Forelimb muscle (tissue), 1 donor: ENCODE results near the gene BSDC1. TPM values are rescaled to one million over a fixed set of nuclear protein-coding genes. Genes with fewer than 3 reads are reported as not detected.
"Not testable (repeated sequence)": the region's sequence is repeated elsewhere in the genome, so short reads cannot be mapped to it uniquely, and the experiment has no call there.

ENCODE experiments used
- DNase-seq: peaks from one replicate; pipeline ENCODE4 v3.0.0-alpha.2; 2013; ENCODE audit warnings: low read depth
- polyA plus RNA-seq: library from polyadenylated mRNA; unstranded; fragments of 120-200 nt; gene quantifications from one replicate; pipeline ENCODE4 v1.2.1, GENCODE V29; 2013; ENCODE audit not compliant: insufficient read length

Gene BSDC1
- polyA plus RNA-seq, 1 donor = 39.6 TPM

DNA sequence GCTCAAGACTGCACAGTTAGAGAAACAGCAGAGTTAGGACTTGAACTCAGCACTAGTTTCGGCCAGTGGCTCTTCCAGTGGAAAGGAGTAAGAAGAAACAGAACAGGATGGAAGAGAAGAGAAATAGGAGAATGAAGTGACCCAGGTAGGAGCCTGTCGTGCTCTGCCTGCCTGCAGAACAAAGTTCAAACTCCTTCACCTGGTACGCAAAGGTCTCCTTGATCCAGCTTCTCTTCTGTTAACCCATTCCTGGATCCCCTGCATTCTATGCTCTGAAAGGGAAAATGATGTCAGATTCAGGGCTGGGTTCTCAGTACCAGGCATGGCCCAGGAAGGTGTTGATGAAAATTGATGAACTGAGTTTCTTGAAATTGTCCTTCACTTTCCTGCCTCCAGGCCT lies 35.8 kb downstream of the BSDC1 start:
- no peak for DNase-seq

DNA sequence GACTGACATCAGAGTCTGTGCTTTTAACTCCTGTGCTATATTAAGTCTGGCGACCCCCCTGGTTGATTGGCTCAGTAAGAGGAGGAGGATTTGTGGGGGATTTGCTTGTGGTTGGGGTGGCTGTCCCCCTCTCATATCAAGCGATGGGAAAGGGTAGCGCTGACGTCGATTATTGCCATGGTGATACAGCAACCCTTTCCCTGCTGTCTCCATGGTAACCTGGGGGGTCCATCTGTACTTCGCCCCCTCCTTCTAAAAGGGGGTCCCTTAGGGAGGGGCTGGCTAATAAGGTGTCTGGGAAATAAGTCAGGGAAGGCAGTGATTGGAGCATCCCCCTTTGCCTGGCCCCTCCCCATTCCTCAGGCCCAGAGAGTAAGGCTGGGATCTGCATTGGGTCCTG lies 36.6 kb downstream of the BSDC1 start:
- DNase-seq = no peak

DNA sequence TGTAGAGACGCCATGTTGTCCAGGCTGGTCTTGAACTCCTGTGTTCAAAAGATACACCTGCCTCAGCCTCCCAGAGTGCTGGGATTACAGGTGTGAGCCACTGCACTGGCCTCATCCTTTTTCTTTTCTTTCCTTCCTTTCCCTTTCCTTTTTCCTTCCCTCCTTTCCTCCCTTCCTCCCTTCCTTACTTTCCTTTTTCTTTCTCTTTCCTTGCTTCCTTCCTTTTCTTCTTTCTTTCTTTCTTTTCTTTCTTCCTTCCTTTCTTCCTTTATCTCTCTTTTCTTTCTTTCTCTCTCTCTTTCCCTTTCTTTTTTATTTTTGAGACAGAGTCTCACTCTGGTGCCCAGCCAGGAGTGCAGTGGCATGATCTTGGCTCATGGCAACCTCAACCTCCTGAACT lies 37.8 kb downstream of the BSDC1 start:
- no peak for DNase-seq

DNA sequence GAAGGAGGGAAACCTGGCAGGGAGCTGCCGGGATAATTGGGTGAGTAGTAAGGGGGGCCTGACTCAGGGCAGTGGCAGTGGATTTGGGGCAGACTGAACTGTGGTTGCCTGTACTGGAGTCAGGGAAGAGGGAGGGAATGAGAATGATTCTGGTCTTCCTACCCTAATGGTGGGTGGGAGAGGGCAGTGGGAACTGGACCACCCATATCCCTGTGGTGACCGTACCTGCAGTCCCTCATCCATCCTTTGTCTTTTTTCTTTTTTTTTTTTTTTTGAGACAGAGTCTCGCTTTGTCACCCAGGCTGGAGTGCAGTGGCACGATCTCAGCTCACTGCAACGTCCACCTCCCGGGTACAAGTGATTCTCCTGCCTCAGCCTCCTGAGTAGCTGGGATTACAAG lies 38.5 kb downstream of the BSDC1 start:
- not testable (repeated sequence) for DNase-seq

DNA sequence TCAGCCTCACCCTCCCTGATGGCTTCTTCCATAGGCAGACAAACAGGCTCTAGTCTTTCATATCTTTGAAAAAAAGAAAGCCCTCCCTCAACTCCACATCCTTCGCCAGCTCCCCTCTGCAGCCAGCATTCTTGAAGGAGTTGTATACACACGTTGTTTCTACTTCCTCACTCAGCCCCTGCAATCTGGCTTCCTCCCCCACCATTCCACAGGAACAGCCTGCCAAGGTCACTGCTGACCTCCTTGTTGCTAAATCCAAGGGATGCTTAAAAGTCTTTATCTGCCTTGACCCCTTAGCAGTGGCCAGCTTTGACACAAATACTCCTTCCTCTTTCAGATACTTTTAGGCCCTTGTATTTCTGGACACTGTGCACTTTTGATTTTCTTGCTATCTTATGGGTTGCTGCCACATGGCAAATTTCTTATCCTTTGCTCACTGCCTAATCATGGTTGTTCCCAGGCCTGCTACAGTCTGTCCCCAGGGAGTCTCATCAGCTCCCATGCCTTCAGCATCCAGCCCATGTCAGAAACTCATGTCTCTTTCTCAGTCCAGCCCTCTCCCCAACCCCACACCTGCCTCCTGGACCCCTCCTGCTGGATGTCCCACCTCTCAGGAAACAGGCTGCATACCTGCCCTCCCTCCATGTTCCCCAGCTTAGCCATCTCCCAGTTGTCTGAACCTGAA lies 40.2 kb downstream of the BSDC1 start:
- no peak for DNase-seq

DNA sequence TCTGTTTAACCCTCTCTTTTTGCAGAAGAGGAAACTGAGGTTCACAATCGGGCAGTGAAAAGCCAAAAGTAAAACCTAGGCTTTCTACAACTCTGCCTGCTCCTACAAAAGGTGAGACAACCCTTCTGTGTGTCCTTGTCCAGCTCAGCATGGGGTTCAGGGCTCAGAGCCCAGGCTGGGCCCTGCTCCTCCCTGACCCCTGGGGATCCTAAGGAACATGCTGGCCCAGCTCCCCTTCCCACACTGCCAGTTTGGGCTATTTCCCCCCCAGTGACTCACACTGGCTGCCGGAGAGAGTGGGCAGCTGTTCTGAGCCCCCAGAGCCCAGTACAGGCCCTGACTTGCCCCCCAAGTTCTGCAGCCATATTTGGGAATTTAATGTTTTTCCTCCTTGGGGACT lies 40.8 kb downstream of the BSDC1 start:
- no peak for DNase-seq

DNA sequence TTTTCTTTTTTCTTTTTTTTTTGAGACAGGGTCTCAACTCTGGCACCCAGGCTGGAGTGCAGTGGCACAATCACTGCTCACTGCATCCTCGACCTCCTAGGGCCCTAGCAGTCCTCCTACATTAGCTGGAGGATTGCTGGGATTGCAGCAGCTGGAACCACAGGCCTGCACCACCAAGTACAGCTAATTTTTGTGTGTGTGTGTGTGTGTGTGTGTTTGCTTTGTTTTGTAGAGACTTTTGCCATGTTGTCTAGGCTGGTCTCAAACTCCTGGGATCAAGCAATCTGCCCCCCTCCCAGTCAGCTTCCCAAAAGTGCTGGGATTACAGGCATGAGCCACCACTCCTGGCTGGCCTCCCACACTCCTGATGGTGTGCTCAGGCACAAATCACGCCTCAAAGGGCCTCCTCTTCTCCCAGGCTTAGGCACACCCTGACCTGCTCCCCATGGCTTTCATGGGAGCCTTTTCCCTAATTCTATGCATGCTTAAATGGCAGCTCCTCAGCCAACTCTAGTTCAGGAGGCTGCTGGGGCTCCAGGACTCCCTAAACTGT lies 41.3 kb downstream of the BSDC1 start:
- no peak for DNase-seq

DNA sequence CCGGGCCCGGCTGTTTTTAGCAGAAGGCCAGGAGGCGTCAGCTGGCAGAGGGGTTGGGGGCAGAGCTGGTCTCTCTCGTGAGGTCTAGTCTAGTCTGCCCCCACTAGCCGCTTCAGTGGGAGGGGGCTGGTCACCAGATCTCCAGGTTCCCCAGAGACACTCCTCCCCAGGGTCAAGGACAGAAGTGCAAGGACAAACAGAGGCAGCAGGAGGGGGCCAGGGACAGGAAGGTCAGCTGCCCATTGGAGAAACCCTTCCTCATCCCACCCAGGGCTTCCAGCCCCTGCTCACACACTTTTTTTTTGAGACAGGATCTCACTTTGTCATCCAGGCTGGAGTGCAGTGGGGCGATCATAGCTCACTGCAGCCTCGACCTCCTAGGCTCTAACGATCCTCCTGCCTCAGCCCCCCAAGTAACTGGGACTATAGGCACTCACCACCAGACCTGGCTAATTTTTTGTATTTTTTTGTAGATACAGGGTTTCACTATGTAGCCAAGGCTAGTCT lies 41.9 kb downstream of the BSDC1 start:
- DNase-seq = no peak

DNA sequence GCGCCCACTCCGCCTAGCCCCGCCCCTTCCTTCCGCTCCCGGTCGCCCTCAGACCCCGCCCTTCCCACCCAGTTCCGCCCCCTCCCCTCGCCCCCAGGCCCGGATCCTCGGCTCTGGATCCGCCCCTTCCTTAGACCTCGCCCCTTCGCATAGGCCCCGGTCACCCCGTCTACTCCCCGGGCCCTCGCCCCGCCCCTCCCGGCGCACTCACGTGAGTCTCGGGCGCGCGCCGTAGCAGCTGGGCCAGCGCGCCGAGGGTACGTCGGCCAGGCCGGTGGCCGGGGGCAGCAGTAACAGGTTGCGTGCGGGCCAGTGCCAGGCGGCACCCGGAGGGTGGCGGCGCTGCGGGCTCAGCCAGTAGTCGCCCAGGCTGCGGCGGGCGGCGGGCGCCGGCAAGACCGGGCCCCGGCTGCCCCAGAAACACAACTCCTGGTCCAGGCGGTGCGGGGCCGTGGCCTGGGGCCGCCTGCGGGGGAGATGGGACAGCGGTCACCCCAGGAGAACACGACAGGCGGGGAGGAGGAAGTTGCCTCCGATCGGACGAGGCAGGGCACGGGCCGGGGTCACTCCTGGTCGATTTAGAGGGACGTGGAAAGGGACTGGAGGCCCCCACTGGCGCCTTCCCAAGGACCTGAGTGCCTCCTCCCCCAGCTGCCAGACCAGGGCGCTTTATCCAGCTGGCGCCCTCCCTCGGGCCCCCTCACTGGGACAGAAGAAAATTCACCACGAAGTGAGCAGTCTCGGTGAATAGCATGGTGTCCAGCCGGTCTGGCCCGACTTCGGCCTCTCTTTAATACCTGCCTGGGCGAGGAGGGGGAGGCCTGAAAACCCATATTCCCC lies 42.6 kb downstream of the BSDC1 start:
- DNase-seq = peak; percentile 64

DNA sequence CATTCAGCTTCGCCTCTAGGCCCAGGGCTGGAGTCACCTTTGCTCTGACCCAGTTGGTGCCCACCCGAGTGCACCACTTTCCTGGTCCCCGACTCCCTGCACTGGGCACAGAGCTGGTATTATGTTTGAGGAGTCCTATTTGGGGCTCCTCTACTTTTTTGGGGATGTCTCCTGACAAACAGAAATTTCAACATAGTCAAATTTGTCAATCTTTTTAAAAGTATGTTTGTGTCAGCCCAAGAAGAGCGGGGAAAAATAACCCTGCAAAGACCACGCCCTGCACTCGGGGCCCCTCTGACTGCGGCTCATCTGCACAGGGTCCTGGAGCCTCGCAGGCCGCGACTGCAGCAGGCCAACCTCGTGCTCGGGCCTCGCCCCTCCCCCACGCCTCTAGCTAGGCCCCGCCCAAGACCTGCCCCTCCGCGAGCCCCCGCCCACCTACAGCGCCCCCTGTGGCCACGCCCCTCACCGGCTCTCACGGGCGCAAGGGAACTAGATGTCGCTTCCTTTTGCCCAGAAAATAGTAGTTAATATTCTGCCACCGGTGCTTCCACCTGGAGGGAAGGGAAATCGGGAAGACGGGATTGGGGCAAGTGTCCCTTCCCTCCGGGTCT lies 43.3 kb downstream of the BSDC1 start:
- DNase-seq = no peak

DNA sequence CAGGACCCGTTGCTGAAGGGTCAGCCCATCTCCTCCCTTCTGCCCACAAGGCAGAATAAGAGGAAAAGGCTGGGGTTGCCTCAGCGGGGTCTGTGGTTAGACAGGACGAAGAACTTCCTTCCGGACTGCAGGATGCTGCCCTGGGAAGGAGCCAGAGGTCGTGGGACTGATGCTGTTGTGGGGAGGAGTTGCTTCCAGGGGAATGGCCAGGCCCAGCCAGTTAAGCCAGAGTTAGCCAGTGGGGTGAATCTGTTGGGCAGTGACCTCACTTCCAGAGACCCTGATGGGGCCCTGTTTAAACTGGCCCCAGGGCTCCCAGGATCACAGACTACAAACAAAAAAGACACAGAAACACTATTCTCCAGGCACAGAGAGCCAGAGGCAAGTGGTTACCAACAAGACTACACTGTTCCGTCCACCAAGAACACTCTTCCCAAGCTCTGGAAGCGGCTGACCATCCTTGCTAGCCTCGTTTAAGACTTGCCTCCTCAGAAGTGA lies 45.0 kb downstream of the BSDC1 start:
- no peak for DNase-seq

DNA sequence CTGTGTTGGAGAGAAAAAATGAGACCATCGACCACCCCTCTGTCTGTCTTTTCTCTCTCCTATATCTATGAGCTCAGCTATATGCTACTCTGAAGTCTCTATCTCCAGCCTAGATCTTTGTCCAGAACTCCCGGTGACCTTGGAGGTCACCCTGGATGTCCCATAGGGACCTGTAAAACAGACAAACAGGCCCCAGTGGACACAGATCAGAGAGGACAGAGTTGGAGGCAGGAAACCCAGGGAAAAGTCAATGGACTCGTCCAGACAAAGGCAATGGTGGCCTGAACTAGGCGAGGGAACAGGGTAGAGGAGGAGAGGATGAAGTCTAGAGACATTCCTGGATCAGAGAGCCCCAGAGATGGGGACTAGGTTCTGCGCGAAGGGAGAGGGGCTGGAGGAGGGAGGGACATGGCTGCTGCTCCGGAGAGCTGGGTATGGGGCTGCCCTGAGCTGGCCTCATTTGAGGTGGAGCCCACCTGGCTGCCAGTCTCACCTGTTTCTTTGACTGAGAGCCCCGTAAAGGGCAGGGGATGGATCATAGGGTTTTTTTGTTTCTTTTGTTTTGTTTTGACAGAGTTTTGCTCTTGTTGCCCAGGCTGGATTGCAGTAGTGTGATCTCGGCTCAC lies 47.6 kb downstream of the BSDC1 start:
- DNase-seq = no peak

DNA sequence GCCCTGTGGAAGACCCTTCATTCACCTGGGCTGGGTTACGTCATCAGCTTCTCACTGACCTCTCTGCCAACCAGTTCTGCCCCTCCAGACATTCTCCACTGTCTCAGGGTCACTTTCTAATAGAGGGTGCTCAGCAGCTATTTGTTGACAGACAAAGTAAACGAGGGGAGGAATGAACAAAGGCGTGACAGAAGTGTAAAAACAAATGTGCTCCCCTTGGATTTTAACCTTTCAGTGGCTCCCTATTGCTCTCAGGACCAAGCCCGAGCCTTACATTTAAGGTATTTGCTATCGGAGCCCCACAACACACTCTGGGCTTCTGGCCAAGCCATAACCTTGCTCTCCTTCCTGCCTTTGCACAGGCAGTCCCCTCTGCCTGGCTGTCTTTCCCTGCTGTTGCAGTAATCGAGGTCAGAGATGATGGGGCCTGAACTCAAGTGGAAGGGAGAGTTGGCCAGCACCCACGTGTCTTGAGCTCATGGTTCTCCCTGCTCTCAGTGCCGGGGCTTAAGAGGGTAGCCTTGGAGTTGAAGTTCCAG lies 48.9 kb downstream of the BSDC1 start:
- no peak for DNase-seq

DNA sequence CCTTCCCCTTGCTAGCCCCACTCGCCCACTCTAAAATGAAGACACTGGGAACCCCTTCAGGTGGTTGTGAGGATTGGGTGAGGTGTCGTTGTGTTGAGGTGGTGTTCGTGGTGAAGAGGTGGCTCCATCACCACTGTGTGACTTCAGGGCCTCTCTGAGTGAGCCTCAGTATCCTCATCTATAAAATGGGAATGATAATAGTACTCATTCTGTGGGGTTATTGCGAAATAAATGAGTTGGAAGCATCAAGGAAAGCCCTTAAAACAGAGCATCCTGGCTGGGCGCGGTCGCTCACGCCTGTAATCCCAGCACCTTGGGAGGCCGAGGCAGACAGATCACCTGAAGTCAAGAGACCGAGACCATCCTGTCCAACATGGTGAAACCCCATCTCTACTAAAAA lies 51.5 kb downstream of the BSDC1 start:
- DNase-seq = no peak

DNA sequence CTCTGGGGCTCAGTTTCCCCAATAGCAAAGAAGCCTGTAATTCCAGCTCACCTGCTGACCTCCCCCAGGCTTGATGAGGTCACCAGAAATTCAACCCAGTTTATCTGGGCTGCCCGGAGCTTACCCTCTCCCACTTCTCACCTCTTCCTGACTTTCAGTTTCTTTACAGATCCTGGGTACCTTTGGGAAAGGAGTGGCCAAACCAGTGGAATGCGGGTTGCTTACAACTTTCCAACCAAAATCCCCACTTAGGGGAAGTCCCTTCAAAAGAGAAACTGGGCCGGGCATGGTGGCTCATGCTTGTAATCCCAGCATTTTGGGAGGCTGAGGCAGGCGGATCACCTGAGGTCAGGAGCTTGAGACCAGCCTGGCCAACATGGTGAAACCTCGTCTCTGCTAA lies 52.3 kb downstream of the BSDC1 start:
- no peak for DNase-seq

DNA sequence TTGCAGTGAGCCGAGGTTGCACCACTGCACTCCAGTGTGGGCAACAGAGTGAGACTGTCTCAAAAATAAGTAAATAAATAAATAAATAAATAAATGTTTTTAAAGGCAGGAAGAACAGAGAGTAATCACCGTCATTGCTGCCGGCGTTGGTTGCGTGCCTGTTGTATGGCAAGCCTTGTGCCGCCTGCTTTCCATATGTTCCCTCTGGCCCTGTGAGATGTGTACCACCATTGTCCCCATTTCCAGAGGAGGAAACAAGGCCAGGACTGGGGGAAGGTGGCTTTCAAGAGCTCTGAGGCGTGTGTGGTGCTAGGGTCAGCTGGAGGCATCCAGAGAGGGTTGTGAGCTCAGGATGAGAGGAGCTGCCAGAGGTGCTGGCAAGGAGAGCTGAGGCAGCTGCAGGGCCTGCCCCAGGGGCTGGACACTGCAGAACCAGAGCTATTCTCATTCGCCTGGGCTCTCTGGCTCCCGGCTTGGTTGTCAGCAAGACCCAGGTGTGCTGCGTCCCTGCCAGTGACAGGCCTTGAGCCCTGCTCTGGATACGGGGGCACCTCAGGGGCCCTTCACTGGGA lies 53.0 kb downstream of the BSDC1 start:
- DNase-seq = no peak

DNA sequence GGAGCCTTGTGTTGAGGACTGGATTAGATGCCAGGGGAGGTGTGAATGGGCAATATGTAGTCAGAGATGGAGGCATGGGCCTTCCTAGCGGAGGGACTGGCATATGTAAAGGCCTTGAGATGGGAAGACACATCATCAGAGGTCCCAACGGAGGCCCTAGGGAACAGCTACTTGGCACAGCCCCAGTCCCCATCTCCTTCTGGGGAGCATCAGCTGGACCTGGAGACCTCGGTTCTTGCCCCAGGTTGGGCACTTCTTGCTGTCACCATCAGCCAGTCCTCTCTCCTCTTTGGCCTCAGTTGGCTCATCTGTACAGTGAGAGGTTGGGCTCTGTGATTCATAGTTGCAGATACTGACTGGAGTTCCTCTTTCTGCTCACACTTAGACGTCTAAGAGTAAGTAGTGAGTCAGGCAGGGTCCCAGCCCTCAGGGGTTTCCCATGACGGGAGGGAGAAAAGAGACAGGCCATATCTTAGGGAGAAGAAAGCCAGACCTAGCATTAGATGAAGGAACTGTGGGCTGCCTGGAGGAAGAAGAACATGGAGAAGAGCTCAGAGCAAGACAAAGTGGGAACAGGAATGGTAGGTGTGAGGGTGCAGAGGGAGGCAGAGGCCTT lies 54.8 kb downstream of the BSDC1 start:
- no peak for DNase-seq

DNA sequence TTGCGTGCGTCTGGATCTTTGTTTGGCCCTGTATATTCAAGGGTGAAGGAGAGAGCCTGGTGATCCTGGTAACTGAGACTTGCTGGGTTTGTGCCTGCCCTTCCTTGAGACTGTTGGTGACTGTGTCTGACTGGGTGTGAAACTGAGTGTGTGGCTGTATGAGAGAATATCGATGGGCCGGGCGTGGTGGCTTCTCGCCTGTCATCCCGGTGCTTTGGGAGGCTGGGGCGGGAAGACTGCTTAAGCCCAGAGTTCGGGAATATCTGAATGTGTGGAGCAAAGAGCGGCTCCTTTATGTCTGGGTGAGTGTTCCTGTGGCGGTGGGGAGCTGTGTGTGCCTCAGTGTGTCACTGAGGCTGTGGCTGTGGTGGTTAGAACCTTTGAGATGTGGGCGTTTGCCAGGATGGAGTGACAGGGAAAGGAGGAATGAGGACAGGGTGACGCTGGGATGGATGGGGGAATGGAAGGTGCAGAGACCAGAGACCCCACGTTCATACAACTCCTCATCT lies 55.5 kb downstream of the BSDC1 start:
- no peak for DNase-seq

DNA sequence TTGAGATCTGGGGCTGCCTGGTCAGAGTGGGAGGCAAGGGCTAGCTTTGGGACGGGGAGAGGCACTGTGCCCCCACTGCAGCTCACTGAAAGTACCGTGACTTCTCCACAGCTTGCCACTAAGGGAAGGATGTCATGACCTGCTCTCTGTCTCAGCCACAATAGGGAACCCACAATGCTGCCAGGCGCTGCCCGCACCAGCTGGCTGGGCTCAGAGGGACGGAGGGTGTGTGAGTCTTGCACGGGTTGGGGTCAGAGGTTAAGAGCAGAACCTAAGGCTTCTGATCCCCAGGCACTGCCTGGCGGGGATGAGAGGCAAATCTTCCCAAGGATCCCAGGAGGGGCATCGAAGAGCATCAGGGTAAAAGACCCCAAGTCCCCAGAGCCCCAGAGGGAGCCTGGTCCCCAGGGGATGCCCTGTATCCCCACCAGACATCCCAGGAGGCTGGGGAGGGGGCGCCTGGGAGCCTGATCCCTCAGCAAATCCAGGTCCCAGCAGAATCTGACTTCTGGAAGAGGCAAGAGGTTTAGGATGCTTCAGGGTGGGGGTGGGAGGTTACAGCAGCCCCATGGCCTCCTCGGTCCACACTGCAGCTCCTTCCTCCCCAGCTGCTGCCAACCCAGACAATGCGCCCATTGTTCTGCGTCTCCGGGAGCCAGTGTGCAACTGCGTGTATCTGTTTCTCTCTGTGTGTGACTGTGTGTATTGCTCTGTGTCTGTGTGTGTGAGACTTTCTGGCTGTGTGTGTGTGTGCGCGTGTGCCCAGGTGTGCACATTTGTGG lies 56.2 kb downstream of the BSDC1 start:
- DNase-seq = no peak
